Testis (tissue), 3 donors: Measurements from ENCODE around the gene SLC35B2. TPM values are rescaled to one million over a fixed set of nuclear protein-coding genes. Genes with fewer than 3 reads are reported as not detected.

ENCODE experiments used
- DNase-seq: peaks from one replicate; pipeline ENCODE4 v3.0.0-alpha.2; 2019
- H3K27ac ChIP-seq, 2 donors: fragments of 200-600 bp; sonication (generic); one replicate each; pipeline ENCODE4 v1.5.1; 2019
- H3K27me3 ChIP-seq: fragments of 200-600 bp; sonication (generic); one replicate; pipeline ENCODE4 v1.5.1; 2019
- H3K36me3 ChIP-seq: fragments of 200-600 bp; sonication (generic); one replicate; pipeline ENCODE4 v1.5.1; 2017; ENCODE audit warnings: low read depth; ENCODE audit errors: missing control alignments
- H3K4me1 ChIP-seq: fragments of 200-600 bp; sonication (generic); one replicate; pipeline ENCODE4 v1.5.1; 2019
- H3K4me3 ChIP-seq, 2 donors: fragments of 200-600 bp; sonication (generic); one replicate each; pipeline ENCODE4 v1.5.1; 2017 to 2019
- H3K9me3 ChIP-seq: fragments of 200-600 bp; sonication (generic); one replicate; pipeline ENCODE4 v1.5.1; 2017
- CTCF ChIP-seq, 3 experiments: fragments of 450-650 bp in 2 of 3; fragments of 200-600 bp in 1 of 3; sonication (generic) in 1 of 3; IDR thresholded peaks; one replicate each; pipeline ENCODE4 v1.5.1; 2016 to 2019; ENCODE audit warnings: antibody characterized with exemption in 3 of 3, mild to moderate bottlenecking in 2 of 3, moderate library complexity in 1 of 3
- POLR2A ChIP-seq: fragments of 450-650 bp; IDR thresholded peaks from one replicate; pipeline ENCODE4 v1.6.1; 2017; ENCODE audit warnings: antibody characterized with exemption, mild to moderate bottlenecking, moderate library complexity
- WGBS, 2 donors: methylation state at CpG; one replicate each; pipeline ENCODE4 v1.1.5; 2018; 5-methylcytosine and 5-hydroxymethylcytosine counted together
- intact Hi-C: fragments of 100-400 bp; cut with DNase I; formaldehyde crosslinking; loops from one replicate; pipeline ENCODE4 v1.15.1; 2023; ENCODE audit warnings: low total_unique reads
- polyA plus RNA-seq: library from polyadenylated mRNA; stranded (reverse); fragments of 350-450 nt; fragmentation: Illumina TruSeq; extraction: RNeasy Lipid Tissue Mini Kit (QIAGEN cat#74804); gene quantifications from one replicate; pipeline ENCODE4 v1.2.3, GENCODE V29; 2014; ENCODE audit warnings: low read depth, low replicate concordance; ENCODE audit not compliant: insufficient read depth
- total RNA-seq, 2 donors: library from RNA; depleted of rRNA; stranded (reverse); fragments of >200 nt; gene quantifications; one replicate each; pipeline ENCODE4 v1.2.3, GENCODE V29; 2016

Gene SLC35B2
- total and polyA plus RNA-seq, 3 donors from 2014 or later = 32.1 to 49.8 (median 42.4) TPM

DNA sequence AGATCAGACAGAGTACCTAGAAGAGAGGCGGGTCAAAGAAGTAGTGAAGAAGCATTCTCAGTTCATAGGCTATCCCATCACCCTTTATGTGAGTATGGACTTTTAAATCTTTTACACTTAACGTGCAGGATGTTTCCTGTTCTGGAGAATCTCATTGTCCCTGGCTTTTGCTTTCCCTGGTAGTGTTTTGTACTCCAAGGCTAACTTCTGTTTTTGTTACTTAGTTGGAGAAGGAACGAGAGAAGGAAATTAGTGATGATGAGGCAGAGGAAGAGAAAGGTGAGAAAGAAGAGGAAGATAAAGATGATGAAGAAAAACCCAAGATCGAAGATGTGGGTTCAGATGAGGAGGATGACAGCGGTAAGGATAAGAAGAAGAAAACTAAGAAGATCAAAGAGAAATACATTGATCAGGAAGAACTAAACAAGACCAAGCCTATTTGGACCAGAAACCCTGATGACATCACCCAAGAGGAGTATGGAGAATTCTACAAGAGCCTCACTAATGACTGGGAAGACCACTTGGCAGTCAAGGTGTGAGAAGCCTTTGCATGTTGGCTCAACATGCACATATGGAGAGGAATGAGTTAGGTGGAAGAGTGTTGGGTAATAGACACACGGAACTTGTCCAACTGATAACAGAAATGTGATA is 7.1 kb downstream of the SLC35B2 start:
- intact Hi-C loops = no loop called here
- Histone ChIP-seq H3K4me1 (peaks cover 9% of the 10 kb centered on the region), H3K9me3 (no peaks in the 10 kb centered on the region), H3K36me3 (no peaks in the 10 kb centered on the region), H3K27me3 (no peaks in the 10 kb centered on the region), H3K4me3 (no peak overlapping the region), H3K27ac (no peak overlapping the region)
- WGBS, 2 donors = 62 to 69% methylated on average over 6 of the region's 6 CpGs
- no peak for DNase-seq
- TF ChIP-seq CTCF (IDR thresholded peaks at IDR 0.05) = no peak
- no peak for TF ChIP-seq POLR2A

- 53 to 69% methylated on average over 9 of the region's 9 CpGs for WGBS, 2 donors
- Histone ChIP-seq H3K4me1 (peaks cover 9% of the 10 kb centered on the region), H3K36me3 (no peaks in the 10 kb centered on the region), H3K9me3 (no peaks in the 10 kb centered on the region), H3K27me3 (no peaks in the 10 kb centered on the region), H3K4me3 (no peak overlapping the region), H3K27ac (peak overlapping the region in 1 of 2 donors; percentile 100)
- intact Hi-C loops = no loop called here
- no peak for TF ChIP-seq POLR2A
- TF ChIP-seq CTCF (IDR thresholded peaks at IDR 0.05) = no peak
- no peak for DNase-seq
These were observed 8.1 kb downstream of the SLC35B2 start for GRCh38 chr6:44249082-44249748.

- no peak for DNase-seq
- intact Hi-C loops = no loop called here
- Histone ChIP-seq H3K27ac (peak overlapping the region; percentile 100), H3K36me3 (no peaks in the 10 kb centered on the region), H3K9me3 (no peaks in the 10 kb centered on the region), H3K4me3 (peak overlapping the region in 1 of 2 donors; percentile 100), H3K27me3 (no peaks in the 10 kb centered on the region), H3K4me1 (peaks cover 9% of the 10 kb centered on the region)
- TF ChIP-seq CTCF (IDR thresholded peaks at IDR 0.05) (no peak), POLR2A (no peak)
- WGBS, 2 donors = 22 to 30% methylated on average over 1 of the region's 1 CpG
These were observed 8.7 kb downstream of the SLC35B2 start for GRCh38 chr6:44248579-44248978.

GRCh38 chr6:44247338-44248302 is 9.7 kb downstream of the SLC35B2 start:
- H3K9me3 ChIP-seq = no peaks in the 10 kb centered on the region
- peak overlapping the region; percentile 100 for H3K27ac ChIP-seq
- peak in 1 of 3 experiments; percentile 1 for TF ChIP-seq CTCF (IDR thresholded peaks at IDR 0.05)
- TF ChIP-seq POLR2A = no peak
- peak; percentile 78 for DNase-seq
- H3K4me3 ChIP-seq = peak overlapping the region; percentile 100
- H3K27me3 ChIP-seq = no peaks in the 10 kb centered on the region
- WGBS, 2 donors = 0 to 1% methylated on average over 19 to 52 of the region's 52 CpGs
- intact Hi-C loops = no loop called here
- H3K36me3 ChIP-seq = no peaks in the 10 kb centered on the region
- peaks cover 9% of the 10 kb centered on the region for H3K4me1 ChIP-seq
